ENCODE data around the gene TNPO1.

The TNPO1 gene

DNA sequence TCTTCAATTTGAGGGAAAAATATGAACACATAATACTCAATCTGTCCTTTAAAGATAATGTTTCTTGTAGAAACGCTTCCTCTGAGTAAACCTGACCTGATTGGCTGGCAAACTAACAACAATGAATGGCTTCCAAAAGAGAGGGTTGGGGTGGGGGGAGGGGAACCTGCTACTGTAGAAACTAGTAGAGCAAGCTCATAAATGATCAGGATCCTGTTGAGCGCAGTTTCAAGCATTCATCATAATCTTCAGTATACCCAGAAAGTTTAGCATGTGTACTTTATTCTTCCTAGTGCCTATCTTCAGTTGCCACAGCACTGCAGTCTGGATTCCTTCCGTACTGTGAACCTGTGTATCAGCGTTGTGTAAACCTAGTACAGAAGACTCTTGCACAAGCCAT lies 76.4 kb downstream of the TNPO1 start:
- H3K27ac ChIP-seq, result peak overlapping the region; percentile 43
- TF ChIP-seq, protein P1, sequence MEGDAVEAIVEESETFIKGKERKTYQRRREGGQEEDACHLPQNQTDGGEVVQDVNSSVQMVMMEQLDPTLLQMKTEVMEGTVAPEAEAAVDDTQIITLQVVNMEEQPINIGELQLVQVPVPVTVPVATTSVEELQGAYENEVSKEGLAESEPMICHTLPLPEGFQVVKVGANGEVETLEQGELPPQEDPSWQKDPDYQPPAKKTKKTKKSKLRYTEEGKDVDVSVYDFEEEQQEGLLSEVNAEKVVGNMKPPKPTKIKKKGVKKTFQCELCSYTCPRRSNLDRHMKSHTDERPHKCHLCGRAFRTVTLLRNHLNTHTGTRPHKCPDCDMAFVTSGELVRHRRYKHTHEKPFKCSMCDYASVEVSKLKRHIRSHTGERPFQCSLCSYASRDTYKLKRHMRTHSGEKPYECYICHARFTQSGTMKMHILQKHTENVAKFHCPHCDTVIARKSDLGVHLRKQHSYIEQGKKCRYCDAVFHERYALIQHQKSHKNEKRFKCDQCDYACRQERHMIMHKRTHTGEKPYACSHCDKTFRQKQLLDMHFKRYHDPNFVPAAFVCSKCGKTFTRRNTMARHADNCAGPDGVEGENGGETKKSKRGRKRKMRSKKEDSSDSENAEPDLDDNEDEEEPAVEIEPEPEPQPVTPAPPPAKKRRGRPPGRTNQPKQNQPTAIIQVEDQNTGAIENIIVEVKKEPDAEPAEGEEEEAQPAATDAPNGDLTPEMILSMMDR (IDR thresholded peaks at IDR 0.05), result no peak

DNA sequence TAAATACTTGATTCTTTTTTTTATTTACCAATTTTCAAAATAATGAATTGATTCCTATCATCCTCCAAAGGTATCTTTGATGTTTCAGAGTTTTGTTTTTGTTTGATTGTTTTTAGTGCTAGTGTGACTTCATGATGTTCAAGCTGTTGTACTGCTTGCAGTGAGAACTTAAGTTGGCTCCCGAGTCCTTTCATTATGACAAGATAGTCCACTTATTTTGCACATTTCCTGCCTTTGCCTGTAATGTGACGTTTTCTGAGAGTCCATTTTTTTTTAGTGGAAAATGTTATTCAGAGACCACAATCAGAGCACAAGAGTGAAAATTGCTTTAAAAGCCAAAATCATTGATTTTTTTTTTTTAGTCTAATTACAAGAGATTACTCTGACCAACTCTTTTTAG lies 79.3 kb downstream of the TNPO1 start:
- no peak for TF ChIP-seq ZFX (IDR thresholded peaks at IDR 0.05; ENCODE audit: borderline replicate concordance)
- H3K27ac ChIP-seq, result no peak overlapping the region

DNA sequence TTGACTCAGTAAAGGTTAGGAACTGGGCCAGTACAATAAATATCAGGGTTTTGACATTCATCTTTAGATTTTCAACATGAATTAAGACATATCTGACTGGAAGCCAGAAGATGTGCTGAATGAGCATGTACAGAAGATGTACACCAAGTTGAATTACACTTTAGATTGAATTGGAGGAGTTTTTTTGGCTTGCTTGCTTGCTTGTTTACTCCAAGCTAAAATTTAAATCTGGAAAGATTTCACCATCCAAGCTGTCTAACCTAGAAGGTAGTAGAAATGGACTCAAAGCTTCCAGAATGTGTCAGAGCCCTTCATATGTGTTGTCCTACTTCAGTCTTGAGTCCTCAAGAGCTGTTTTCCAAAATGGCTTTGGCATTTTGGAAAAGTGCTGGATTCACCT lies 90.3 kb downstream of the TNPO1 start:
- no peak for TF ChIP-seq ZFX (IDR thresholded peaks at IDR 0.05; ENCODE audit: borderline replicate concordance)
- TF ChIP-seq, protein P1 (IDR thresholded peaks at IDR 0.05), result no peak
- no peak overlapping the region for H3K27ac ChIP-seq

DNA sequence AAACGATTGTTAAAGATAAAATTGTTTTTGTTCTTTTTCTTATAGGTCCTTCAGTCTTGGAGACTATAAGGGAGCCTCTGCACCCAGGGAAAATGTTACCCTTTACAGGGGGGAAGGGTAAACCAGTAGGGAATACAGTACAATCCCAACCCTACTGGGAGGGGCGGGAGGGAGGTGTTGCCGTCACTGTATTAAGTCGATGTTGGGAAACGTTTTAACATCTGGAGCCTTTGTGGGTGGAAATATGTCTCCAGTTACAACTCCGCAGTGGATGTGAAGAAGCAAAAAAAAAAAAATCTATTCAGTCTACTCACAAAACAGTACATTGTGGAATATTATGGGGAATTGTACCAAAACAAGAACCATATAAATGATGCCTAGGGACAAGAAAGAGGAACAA lies 92.2 kb downstream of the TNPO1 start:
- H3K27ac ChIP-seq, result no peak overlapping the region
- TF ChIP-seq ZFX (IDR thresholded peaks at IDR 0.05; ENCODE audit: borderline replicate concordance), result no peak
- TF ChIP-seq, protein P1 (IDR thresholded peaks at IDR 0.05), result no peak

DNA sequence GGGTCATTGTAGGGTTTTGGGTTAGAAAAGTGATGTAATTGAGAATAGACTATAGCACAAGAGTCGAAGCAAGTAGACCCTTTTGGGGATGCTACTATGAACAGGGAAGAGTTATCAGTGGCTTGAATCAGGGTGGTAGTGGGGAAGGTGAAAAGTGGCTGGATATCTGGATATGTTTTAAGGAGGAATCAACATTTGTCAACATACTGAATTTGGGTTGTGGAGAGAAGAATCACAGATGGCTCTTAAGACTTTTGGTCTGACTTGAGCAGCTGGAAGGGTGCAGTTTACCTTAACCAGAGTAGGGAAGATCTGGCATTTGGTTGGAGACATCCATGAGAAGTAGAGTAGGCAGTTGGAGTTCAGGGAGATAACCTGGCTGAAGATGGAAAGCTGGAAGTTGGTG lies 100.9 kb downstream of the TNPO1 start:
- TF ChIP-seq, protein P1 (IDR thresholded peaks at IDR 0.05), result no peak
- TF ChIP-seq ZFX (IDR thresholded peaks at IDR 0.05; ENCODE audit: borderline replicate concordance), result no peak

DNA sequence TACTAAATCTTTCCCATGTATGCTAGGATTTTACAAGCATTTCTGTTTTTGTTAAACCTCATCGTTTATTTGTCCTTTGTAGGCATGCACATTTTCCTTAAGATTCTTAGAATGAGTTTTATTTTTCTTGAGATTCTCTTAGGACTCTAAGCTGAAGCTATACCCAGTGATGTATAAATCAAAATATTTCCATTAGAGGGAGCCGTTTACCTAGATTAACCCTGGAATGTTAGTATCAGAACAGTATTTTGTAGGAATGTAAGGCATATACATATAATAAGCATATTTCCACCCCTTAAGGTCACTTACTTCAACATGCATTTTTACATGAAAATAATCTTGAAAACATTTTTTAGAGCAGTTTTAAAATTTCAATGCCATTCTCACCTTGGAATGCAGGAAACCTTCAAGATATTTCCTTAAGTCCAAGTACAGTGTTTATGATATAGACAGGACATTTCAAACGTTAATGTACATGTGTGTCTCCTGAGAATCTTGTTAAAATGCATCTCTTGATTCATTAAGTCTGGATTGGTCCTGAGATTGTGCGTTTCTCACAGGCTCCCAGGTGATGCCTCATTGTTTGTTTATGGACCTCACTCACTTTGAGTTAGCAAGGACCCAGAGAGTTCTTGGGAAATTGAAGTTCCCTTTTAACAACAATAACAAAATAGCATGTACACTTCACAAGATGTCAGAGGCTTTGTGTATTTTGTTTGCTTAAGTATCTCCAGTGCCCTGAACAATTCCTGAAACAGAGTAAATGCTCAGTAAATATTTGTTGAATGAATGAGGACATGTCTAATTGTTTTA lies 104.4 kb downstream of the TNPO1 start:
- TF ChIP-seq, protein P1 (IDR thresholded peaks at IDR 0.05), result peak; percentile 51
- TF ChIP-seq ZFX (IDR thresholded peaks at IDR 0.05; ENCODE audit: borderline replicate concordance), result no peak
- H3K27ac ChIP-seq, result no peak overlapping the region

More for the DNA sequence above, 100.9 kb downstream of the TNPO1 start:
- H3K27ac ChIP-seq, result no peak overlapping the region

DNA sequence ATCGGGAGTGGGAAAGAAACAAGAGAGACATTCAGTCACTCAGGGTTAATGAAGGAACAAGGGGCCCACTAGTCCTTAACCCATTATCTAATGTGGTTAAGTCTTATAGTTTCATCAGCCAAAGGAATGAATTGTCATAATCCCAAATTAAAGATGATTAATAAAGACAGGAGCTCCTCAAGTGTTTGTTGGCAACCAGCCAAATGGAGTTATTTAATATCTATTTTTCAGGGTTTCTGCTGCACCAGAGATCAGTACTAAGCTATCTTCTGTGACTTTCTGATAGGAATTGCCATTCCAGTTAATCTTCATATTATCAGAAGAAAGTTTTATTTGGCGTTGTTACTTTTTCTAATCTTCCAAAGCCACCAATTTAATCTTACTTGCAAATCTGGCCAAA lies 105.4 kb downstream of the TNPO1 start:
- TF ChIP-seq, protein P1 (IDR thresholded peaks at IDR 0.05), result no peak
- no peak for TF ChIP-seq ZFX (IDR thresholded peaks at IDR 0.05; ENCODE audit: borderline replicate concordance)
- H3K27ac ChIP-seq, result no peak overlapping the region

DNA sequence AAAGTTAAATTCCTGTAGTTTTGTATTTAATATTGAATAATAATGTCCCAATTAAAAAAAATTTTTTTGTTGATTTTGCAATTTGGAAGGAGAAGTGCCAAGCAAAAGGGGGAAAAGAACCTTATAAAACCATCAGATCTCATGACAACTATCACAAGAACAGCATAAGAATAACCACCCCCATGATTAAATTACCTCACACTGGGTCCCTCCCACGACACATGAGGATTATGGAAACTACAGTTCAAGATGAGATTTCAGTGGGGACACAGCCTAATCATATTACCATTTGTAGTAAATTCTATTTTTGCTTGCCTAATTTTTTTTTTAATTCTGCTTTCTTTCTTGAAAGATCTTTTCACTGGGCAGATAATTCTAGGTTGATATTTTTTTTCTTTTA lies 106.0 kb downstream of the TNPO1 start:
- H3K27ac ChIP-seq, result no peak overlapping the region
- TF ChIP-seq, protein P1 (IDR thresholded peaks at IDR 0.05), result no peak
- no peak for TF ChIP-seq ZFX (IDR thresholded peaks at IDR 0.05; ENCODE audit: borderline replicate concordance)

Measured in 22Rv1 (cell line).